T-helper 2 cell (primary cell): ENCODE data around the gene BRCC3.
"Not testable (repeated sequence)": the region's sequence is repeated elsewhere in the genome, so short reads cannot be mapped to it uniquely, and the experiment has no call there.

Experiments
- DNase-seq, 5 experiments: peaks; one replicate each; pipeline versions ENCODE4 v3.0.0 to v3.0.0-alpha.2; 2012 to 2022

Gene BRCC3

GRCh38 chrX:155144926-155145325 is 73.6 kb downstream of the BRCC3 start:
- no peak for DNase-seq

- DNase-seq = not testable (repeated sequence)
Observed at GRCh38 chrX:155147612-155148011, 76.3 kb downstream of the BRCC3 start.

GRCh38 chrX:155148166-155148565 is 76.9 kb downstream of the BRCC3 start:
- not testable (repeated sequence) for DNase-seq

GRCh38 chrX:155148724-155149537 is 77.6 kb downstream of the BRCC3 start:
- peak in 1 of 5 experiments; percentile 36 for DNase-seq

- DNase-seq = no peak
Observed at GRCh38 chrX:155169881-155170280, 98.6 kb downstream of the BRCC3 start.
